ENCODE results near the gene CANT1.

DNA sequence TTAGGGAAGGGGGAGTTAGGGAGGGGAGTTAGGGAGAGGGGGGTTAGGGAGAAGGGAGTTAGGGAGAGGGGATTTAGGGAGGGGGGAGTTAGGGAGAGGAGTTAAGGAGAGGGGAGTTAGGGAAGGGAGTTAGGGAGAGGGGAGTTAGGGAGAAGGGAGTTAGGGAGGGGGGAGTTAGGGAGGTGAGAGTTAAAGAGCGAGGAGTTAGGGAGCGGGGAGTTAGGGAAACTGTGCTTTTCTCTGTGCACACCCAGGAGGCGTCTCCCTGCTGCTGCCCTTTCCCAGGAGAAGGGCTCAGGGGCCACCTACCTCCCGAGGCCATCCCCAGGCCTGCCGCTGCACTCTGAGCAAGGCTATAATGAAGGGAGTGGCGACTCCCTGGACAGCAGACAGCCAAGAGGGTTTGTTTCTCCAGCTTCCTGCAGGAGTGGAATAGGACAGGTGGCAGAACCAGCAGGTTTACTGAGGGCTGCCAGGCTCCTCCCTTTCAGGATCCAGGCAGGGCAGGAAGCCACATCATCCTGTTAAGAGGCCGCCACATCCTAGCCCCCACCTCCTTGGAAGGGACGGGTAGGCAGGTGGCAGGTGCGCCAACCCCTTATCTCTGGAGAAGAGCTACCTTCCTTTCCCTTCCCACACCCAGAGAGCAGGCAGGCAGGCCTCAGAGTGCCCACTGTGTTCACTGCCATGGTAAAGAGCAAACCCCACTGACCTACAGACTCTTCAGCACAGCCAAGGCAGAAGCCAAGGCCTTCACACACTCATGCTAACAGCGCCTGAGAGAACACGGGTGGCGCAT is 4.3 kb downstream of the CANT1 start:
- TF ChIP-seq, protein P1, sequence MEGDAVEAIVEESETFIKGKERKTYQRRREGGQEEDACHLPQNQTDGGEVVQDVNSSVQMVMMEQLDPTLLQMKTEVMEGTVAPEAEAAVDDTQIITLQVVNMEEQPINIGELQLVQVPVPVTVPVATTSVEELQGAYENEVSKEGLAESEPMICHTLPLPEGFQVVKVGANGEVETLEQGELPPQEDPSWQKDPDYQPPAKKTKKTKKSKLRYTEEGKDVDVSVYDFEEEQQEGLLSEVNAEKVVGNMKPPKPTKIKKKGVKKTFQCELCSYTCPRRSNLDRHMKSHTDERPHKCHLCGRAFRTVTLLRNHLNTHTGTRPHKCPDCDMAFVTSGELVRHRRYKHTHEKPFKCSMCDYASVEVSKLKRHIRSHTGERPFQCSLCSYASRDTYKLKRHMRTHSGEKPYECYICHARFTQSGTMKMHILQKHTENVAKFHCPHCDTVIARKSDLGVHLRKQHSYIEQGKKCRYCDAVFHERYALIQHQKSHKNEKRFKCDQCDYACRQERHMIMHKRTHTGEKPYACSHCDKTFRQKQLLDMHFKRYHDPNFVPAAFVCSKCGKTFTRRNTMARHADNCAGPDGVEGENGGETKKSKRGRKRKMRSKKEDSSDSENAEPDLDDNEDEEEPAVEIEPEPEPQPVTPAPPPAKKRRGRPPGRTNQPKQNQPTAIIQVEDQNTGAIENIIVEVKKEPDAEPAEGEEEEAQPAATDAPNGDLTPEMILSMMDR (conservative IDR thresholded peaks at IDR 0.05): no peak
- no peak for TF ChIP-seq EZH2 (IDR thresholded peaks at IDR 0.05; ENCODE audit: low read depth)

Measured in PC-9 (cell line).